ENCODE data around the gene UBL4A.

UBL4A gene

DNA sequence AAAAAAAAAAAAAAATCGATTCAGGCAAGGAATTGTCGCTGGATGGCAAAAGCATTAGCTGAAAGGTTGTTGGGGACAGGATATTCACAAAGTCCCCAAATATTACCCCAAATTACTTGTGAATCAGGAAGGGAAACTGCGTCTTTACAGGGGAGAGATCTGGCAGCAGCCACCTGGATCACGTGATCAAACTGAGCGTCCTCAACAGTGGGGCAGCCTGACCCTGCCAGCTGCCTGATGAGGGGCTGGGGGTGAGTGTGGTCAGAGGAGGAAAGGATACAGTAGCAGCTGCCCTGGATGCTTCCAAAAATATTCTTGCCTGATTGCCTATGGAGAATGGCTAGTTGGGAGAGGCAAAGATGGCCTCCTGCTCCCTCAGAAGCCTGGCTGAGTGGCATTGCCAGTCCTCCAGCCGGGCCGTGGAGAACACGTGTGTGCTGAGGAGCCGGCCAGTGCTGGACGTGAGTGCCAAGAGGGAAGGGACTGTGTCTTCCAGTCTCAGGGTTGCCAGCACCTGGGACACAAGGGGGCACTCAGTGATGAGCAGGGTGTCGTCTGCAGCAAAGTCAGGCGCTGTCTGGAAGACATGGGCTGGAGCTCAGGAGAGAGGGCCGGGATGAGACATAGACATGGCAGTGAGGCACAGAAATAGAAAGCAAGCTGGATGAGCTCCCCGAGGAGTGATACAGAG lies 4.4 kb downstream of the UBL4A start:
- DNase-seq (ENCODE audit: low spot score), result no peak

GRCh38 chrX:154481195-154481594 lies 5.2 kb downstream of the UBL4A start:
- DNase-seq (ENCODE audit: low spot score), result no peak

- peak; percentile 78 for DNase-seq (ENCODE audit: low spot score)
Measured at GRCh38 chrX:154478728-154479622, 7.4 kb downstream of the UBL4A start, which contains the start of gene LAGE3. Gene LAGE3, minus strand, starts transcription at chrX:154479281. Its CDS starts 366 bp downstream, at chrX:154478915.

DNA sequence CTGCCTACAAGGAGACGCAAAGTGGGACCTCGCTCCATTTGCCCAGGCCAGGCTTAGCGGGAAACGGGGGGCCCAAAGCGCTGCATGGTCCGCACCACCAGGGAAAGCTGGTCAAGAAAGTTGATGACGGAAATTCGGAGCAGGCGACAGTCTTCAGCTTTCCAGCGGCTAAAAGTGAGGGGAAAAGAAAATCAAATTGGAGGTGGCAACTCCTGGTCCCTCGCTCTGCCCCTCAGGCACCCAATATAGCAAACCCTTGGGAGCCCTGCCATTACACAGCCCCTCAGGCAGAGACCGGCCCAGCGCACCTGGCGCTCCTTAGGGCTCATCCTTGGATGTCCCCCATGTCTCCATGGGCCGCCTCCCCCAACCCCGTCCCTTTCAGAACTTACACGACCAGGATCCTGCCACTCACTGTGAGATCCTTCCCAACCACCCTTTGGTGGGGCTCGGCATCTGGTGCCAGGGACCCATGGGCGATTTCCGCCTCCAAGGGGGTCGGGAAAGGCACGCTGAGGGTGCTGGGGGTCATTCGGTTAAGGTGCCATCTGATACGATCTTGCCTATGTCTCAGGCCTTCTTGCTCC lies 8.4 kb downstream of the UBL4A start:
- no peak for DNase-seq (ENCODE audit: low spot score)

GRCh38 chrX:154476821-154477220 lies 9.6 kb downstream of the UBL4A start:
- no peak for DNase-seq (ENCODE audit: low spot score)

GRCh38 chrX:154473683-154474082 lies 12.7 kb downstream of the UBL4A start:
- DNase-seq (ENCODE audit: low spot score), result no peak

DNA sequence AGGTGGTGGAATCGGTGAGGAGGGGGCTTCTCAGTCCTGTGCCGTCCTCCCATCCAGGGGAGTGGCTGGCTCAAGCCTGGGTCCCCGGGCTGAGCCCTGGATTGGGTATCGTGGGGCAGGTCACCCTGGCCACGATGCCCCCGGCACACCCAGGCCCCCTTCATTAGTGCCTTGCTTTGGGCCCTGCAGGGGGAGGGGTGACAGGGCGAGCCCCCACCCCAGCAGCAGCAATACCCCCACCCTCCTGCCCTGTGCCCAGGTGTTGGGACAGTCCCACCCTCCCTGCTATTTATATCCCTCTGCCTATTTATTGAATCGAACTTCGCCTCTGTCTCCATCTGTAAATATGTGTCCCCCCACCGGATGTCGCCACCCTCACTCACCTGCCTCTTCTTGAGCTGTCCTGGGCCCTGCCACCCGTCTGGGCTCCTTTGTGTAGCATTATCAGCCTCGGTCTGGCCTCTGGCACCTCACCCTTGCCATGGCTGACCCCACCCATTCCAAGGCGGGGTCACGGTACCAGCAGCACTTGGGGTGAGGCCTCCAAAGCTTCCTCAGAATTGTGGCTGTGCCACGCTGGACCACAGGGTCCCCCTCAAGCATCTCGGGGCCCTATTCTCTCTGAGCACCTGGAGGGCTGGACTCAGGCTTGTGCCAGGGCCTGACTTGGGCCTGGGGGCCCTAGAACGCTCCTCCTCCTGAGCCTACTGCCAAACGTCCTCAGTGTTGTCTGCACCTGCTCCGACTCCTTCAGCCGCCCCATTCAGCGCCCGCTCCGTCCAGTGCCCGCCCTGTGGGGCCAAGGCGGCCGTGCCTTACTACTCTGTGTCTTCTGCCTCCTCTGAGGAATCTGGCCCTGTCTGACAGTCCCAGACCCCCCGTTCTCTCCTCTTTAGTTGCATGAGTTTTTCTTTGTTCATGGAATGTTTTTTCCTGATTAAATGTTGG lies 13.5 kb downstream of the UBL4A start:
- no peak for DNase-seq (ENCODE audit: low spot score)

GRCh38 chrX:154471839-154472684 lies 14.4 kb downstream of the UBL4A start:
- DNase-seq (ENCODE audit: low spot score), result no peak

DNA sequence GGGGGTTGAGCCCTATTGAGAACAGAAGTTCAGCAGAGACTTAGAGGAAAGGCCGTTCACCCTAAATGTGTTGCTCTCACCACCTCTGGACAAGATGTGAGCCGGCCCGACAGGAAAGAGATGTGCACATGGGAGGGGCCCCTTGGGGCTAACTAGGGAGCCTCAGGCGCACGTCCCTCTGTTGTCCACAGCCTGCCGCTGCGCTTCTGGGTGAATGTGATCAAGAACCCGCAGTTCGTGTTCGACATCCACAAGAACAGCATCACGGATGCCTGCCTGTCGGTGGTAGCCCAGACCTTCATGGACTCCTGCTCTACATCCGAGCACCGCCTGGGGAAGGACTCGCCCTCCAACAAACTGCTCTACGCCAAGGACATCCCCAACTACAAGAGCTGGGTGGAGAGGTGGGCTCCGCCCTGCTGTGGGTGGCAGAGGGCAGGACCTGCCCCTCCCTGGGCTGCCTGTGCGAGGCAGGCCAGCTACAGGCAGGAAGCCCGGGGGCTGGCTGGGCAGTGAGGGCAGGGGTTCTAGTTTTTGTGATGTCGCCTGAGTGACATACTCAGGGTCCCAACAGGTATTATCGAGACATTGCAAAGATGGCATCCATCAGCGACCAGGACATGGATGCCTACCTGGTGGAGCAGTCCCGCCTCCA lies 15.4 kb downstream of the UBL4A start:
- DNase-seq (ENCODE audit: low spot score), result no peak

DNA sequence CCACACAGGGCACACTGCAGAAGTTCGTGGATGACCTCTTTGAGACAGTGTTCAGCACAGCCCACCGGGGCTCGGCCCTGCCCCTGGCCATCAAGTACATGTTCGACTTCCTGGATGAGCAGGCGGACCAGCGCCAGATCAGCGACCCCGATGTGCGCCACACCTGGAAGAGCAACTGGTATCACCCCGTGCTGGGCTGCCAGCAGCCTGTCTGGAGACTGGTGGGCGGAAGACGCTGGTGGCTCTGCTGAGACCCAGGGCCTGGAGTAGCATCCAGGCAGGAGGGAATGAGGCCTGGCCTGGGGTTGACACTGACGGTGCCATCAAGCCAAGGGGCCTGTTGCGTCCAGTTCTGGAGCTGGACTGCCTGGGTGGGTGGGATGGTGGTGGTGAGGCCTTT lies 16.0 kb downstream of the UBL4A start:
- no peak for DNase-seq (ENCODE audit: low spot score)

DNA sequence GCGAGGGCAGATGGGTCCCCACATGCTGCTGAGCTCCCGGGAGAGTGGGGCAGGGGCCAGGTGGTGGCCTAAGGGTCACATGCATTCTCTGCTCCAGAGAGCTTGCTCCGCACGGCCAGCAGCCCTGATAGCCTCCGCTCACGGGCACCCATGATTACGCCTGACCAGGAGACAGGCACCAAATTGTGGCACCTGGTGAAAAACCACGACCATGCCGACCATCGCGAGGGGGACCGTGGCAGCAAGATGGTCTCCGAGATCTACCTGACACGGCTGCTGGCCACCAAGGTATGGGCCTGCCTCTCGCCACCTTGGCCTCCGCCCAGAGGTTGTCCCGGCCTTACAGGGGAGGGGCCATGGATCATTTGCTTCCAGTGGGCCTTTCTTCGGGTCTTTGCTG lies 16.5 kb downstream of the UBL4A start:
- DNase-seq (ENCODE audit: low spot score), result no peak

DNA sequence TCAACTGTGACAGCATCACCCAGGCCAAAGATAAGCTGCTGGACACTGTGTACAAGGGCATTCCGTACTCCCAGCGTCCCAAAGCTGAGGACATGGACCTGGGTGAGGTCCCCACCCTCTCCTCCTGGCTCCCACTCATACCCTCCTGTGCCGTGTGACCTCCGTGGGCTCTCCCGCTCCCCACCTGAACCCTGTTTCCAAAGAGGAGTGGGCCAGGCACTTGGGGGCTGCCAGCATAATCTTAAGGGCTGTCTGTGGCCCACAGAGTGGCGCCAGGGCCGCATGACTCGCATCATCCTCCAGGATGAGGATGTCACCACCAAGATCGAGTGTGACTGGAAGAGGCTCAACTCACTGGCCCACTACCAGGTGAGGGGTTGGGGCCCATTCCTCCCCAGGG lies 17.3 kb downstream of the UBL4A start:
- no peak for DNase-seq (ENCODE audit: low spot score)

DNA sequence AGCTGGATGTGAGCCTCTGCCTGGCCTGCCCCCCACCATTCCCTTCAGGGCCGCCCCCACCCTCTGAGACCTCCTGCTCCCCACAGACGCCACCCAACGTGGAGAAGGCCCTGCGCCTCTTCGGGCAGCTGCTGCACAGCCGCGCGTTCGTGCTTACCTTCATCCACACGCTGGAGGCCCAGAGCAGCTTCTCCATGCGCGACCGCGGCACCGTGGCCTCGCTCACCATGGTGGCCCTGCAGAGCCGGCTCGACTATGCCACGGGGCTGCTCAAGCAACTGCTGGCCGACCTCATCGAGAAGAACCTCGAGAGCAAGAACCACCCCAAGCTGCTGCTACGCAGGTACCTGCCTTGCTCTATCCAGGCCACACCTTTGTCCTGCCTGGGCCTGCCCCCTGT lies 18.2 kb downstream of the UBL4A start:
- no peak for DNase-seq (ENCODE audit: low spot score)

GRCh38 chrX:154467556-154467955 lies 18.9 kb downstream of the UBL4A start:
- DNase-seq (ENCODE audit: low spot score), result no peak

DNA sequence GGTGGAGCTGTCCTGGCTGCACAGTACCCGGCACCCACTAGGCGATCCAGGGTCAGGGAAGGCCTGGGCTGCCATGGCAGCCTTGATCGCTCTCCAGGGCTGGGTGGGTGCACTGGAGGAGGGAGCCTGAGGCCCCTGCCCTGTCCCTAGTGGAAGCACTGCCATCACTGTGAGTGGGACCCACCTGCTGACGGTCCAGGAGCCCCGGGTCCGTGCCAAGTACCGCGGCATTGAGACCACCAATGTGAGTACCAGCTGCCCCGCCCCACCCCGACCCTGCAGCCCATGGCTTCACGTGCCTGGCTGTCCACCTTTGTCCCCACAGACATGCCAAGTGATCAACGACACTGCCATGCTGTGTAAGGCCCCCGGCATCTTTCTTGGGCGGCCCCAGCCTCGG lies 19.5 kb downstream of the UBL4A start:
- DNase-seq (ENCODE audit: low spot score), result no peak

GRCh38 chrX:154466036-154466435 lies 20.4 kb downstream of the UBL4A start:
- no peak for DNase-seq (ENCODE audit: low spot score)

GRCh38 chrX:154465601-154466000 lies 20.8 kb downstream of the UBL4A start:
- no peak for DNase-seq (ENCODE audit: low spot score)

DNA sequence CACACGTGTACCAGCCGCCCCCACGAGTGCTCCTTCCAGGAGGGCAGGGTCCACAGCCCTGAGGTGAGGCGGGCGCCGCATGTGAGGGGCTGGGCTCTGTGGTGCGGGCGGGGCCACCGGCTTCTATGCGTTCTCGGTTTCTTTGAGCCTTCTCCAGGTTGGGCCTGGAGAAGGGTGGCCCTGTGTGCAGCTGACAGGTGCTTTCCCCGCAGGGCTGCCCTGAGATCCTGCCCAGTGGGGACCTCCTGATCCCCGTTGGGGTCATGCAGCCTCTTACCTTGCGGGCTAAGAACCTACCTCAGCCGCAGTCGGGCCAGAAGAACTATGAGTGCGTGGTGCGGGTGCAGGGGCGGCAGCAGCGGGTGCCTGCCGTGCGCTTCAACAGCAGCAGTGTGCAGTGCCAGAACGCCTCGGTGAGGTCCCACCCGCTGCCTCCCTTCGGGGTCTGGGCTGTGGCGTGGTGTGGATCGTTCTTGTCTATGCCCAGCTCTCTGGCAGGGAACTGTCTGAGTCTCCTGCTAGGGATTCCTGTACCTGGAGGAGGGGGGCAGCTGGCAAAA lies 21.5 kb downstream of the UBL4A start:
- DNase-seq (ENCODE audit: low spot score), result no peak

DNA sequence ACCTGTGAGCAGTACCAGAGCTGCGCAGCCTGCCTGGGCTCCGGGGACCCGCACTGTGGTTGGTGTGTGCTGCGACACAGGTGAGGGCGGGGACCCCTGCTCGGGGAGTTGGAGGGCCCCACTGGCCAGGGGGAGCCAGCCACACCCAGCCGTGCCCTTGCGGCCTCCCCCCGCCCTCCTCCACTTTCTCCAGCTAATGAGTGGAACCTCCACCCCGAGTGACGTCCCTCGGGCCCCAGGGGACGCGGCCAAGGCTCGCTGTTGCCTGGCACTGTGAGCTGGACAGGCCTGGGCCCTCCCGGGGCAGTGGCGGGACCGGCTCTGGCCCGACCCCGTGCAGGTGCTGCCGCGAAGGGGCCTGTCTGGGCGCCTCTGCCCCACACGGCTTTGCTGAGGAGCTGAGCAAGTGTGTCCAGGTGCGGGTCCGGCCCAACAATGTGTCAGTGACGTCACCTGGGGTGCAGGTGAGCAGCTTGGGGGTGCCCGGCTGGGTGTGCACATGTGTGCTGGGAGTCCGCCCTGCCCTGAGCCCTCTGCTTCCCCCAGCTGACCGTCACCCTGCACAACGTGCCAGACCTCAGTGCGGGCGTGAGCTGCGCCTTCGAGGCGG lies 22.7 kb downstream of the UBL4A start:
- no peak for DNase-seq (ENCODE audit: low spot score)

- peak; percentile 75 for DNase-seq (ENCODE audit: low spot score)
Measured at GRCh38 chrX:154462396-154462795, 24.0 kb downstream of the UBL4A start.

All from pons (tissue), 1 donor.